GM19468 (cell line): ENCODE results near the gene PPP1R15B.

Experiments
- ATAC-seq: cut with Tn5 transposase; IDR thresholded peaks from one replicate; pipeline ENCODE4 v1.9.1; 2021; ENCODE audit warnings: mild to moderate bottlenecking, moderate library complexity, moderate number of reproducible peaks; ENCODE audit not compliant: unreplicated experiment; ENCODE audit errors: extremely low read depth

Gene PPP1R15B

DNA sequence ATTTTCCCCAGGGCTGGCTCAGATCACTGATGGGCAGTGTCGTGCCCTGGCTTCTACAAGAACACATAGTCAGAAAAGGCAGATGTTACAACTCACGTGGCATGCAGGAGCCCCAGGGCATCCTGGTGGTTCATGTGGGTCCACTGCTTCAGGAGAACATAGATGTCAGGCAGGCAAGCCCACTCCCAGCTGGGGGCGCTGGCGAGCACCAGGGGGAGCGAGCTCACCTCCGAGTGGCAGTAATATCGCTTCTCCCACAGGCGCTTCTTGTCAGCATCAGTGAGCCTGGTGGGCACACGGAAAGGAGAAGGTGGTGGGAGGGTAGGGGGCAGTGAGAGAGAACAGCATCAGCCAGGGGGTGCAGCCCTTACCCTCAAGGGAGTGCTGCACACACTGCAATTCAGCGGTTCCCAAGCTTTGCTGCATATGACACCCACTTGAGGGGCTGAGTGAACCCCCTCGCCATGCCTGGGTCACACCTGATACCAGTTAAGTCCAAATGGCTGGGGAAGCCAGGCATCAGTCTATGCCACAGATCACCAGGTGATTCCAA is 34.3 kb upstream of the PPP1R15B start:
- no peak for ATAC-seq

DNA sequence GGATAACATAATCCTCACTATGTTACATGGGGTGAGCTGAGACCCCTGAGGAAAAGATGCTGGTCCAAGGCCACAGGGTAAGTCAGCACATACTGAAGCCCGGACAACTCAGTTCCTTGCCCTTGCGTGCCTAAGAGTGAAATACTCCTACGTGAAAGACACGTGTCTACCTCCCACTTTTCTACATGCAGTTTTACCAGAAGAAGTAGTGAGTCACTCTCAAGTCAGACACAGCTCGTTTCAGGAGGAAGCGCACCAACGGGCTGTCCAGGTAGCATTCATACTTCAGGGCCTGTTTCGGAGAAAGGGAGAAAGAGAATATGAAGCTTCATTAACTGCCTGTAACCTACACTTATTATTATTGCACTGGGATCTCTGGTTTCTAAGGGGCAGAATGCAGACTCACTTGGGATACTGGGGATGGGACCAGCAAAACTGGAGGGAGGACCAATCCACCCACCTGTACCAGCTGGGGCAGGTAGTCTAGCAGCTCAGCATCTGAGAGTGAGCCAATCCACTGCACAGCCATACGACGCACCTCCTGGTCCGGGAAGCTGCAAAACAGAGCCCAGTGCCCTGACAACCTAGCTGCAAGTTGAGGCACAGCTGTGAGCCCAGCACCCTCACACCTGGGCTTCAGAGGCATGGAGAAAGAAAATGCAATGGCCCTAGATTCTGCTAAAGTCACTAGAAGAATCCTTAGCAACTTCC is 32.4 kb upstream of the PPP1R15B start:
- no peak for ATAC-seq

DNA sequence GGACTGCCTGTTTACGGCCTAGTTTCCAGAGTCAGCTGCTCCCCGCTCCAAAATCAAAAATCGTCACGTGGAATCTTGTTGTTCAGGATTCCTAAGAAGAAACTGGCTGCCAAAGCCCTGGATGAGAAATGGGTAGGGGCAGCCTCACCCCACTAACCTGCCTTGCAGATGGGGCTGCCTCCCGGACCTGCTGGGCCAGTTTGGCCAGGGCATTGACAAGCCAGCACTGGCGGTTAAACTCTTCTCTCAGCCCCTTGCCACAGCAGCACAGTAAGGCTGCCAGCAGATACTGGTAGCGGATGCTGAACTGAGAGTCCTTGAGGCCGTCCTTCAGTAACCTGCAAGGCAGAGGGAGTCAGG is 31.6 kb upstream of the PPP1R15B start:
- no peak for ATAC-seq

DNA sequence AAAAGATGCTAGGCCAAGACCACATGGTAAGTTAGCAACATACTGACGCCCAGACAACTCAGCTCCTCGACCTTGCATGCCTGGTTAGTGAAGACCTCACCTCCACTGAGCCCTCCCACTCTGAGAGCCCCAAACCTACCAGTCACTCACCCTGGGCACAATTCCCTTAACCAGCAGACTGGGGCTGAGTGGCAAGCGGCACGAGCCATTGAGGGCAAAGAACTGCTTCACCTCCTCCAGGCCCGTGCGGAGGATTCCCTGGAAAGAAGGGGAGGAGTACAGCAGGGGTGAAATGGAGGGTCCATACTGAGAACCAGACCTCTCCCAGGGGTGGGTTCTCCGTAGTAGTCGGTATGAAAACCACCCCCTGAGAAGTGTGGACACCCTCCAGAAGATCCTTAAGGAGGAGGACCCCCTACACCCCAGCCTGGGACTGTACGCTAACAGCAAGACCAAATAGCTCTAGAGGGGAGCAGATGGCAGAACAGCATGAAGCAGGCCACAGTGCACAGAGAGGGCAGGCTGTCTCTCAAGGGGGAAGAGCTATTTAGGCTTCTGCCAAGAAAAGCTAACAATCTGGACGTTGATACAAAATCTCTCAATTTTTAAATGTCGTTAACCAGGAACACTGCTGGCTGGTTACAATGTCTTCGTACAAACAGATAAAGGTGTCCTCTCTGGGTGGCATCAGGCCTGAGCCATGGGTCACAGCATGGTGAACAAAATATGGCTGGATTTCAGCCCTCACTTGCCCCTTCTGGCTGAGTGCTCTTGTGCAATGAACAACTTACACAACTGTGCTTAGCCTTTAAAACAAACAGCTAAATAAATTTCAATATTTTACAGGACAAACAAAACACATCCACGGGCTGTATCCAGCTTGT is 31.0 kb upstream of the PPP1R15B start:
- ATAC-seq: no peak

DNA sequence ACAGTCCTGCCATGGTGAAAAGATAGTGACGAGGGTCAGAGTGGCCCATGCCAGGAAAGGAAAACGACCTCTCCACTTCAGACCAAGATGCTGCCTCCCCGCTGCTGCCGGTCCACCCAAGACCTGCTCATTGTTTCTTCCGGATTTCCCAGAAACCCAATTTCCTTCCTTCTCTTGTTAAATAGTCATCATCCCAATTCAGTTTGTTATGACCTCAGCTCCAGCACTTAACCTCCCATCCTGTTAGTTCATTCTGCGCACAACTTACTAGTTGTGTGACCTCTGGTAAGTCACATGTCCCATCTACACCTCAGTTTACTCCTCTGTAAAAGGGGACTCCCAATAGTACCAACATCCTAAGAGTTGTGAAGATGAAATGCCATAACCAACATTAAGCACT is 29.9 kb upstream of the PPP1R15B start:
- ATAC-seq: no peak

DNA sequence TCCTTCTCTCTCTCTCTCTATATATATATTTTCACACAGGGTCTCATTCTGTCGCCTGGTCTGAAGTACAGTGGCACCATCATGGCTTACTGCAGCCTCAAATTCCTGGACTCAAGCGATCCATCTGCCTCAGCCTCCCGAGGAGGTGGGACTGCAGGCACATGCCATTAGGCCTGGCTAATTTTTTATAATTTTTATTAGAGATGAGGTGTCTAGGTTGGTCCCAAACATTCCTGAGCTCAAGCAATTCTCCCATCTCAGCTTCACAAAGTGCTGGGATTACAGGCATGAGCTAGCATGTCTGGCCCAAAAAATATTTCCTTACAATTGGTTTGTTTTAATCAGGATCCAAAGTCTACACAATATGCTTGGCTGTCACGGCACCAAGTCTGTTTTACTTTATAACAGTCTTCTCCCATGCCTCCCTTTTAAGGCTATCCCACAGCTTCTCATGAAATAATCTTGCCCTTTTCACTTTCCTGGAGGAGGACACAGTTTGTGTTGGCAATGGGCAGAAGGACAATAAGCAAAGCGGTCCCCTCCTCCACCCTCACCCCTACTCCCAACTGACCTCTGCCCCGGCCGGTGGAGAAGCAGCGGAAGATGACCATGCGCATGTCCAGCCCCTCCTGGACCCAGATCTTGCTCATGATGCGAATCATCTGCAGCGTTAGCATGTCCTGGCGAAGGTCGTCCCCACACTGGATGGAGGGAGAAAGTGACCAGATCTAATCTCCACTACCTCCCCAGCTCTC is 28.2 kb upstream of the PPP1R15B start:
- no peak for ATAC-seq

DNA sequence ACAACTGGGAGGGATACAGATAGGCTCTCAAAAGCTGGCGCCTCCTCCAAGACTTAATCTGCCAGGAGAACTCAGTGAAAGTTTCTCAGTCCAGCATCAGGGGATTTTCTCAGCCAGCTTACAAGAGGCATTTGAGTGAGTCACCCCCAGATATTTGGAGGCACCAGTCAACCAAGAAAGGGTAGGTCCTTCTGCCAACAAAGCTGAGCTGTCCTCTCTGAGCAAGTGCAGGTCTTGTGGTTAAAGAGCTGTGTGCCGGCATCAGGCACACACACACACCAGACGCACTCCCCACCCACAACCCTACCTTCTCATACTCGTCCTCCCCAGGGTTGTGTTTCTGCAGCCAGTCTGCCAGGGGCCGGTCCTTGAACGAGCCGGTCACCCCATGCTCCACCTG is 27.0 kb upstream of the PPP1R15B start:
- ATAC-seq: no peak

DNA sequence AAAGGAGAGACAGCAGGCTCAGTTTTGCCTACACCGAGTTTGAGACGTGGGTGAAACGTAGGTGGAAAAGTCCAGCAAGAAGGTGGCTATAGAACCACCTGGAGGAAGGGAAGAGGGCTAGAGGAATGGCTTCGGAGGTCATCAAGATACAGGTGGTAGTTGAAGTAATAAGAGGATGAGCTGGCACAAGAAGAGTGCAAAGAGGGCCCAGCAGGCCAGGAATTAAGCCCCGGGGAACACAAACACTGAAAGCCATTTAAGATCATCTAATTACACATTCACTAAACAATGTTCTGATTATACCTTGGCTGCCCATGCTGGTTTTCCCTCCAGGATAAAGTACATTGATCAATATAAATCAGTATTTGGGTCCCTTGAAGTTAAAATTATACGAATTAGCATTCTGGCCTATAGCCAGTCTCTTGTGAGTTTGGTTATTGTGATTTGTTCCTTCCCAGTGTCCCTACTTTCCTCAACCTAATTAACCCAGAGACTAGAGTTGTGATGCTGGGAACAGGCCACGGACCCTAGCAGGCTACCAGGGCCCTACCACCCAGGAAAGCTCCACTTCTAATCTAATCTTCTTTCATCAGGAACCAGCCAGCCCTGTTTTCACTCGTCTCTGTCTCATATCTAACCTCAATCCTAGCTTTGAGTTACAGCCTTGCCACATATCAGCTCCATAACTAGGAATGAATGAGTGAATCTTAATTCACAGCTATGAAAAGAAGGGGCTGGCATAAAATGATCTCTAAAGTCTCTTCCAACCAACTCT is 26.4 kb upstream of the PPP1R15B start:
- ATAC-seq: no peak

DNA sequence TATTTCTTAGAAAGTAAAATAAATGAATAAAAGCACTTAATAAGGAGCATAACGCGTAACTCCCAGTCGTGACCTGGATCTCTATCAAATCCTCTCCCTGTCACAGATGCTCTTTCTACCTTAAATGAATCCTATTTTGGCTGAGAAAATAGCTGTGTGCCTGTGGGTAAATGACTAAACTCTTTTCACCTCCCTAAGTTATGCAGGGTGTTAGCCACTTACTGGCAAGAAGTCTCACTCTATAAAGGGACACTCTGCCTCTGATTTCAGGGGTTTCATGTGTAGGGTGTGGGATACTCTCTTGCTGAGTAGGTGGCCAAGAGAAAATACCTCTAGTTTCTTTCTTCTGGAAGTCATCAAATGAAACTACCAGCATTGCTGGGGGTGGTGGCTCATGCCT is 24.3 kb upstream of the PPP1R15B start:
- no peak for ATAC-seq

DNA sequence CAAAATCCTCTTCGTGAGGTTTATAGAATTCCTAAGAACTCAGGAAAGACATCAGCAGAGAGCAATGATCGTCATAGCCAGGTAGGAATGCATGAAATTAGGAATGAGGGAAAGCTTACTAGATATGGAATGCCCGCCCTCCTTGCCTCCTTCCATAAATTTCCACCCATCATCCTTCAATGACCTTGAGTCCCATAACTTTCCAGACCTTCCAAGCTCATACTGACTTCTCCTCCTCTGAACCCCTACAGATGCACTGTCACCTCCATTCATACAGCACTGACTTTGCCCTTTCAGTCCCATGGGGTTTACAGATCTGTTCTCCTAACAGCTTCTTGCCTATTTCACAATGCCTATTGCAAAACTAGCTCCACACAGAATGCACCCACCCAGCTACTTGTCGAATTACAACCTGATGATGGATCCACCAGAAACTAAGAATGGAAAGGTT is 23.8 kb upstream of the PPP1R15B start:
- no peak for ATAC-seq

DNA sequence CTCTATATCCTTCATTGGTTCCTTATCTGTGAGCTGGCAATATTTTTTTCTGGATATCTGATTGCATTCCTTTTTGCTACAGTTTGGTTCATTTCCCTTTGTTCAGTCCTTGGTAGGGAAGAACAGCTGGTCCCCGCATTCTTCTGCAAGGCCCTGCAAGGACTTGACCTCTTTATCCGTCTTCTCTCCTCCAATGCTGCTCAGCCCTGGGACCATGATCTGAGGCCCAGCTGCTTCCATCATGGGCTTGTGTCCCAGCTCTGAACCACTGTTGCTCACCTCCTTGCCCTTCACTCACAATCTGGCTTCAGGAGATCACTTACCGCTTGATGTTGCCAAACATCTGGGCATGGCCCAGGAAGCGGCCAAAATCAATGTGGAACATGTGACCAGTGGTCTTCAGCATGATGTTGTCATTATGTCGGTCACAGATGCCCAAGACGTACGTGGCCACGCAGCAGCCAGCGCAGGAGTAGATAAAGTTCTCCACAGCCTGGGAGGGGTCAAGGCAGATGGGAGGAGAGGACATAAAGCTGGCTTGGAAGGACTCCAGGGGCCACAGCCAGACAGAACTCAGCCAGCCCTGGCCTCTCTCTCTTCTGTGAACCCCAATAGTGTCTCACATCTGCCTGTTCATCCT is 22.6 kb upstream of the PPP1R15B start:
- no peak for ATAC-seq

DNA sequence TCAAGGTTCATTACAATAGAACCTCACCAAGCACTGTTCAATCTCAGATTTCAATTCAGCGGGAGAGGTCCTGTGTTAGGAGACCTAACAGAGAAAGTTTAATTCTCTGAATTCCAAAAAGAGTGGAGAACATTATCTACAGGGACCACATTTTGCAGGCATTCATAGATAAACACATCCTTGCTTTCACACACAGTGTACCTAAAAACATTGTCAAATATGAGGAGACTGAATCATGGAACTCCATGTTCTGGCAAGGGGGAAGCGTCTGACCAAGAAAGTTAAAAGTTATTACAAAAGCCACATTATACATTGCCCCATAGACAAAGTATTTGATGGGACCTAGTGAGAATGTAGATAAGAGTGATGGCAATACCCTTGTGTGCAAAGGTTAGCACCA is 21.1 kb upstream of the PPP1R15B start:
- ATAC-seq: no peak

DNA sequence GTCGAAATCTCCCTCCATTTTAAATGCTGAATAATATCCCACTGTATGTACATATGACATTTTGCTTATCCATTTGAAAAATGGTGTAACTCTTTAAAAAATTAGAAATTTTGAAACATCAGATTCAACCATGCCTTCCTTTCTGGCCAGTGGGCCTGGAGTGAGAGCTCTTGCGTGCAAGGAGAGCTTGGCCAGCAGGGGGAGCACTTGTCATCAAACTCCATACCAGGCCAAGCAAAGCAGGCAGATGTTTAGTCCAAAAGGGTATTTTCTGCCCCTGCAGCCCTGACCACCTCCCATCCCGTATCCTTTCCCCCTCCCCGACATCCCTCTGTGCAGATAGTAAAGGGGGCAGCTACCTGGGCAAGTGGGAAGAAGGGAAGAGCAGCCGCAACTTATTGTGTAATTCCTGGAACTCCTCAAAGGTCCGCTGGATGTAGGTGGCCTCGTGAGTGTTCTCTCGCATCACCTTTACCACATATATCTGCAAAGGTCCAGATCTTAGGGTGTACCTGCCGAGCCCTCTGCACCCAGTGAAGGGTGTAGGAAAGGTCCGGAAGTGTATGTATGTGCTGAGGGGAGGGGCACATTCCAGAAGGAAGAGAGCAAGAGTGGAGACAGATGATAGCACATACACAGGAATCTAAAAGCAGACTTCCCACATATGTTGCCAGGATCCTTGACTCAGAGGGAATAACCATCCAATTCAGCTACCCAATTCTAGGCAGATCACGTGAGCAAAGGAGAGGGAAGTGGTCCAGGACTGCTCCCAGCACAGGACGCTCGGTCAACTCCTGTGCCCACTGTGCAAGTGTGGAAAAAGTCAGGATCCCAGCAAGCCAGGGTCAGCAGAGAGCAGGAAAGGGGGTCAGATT is 19.9 kb upstream of the PPP1R15B start:
- no peak for ATAC-seq

DNA sequence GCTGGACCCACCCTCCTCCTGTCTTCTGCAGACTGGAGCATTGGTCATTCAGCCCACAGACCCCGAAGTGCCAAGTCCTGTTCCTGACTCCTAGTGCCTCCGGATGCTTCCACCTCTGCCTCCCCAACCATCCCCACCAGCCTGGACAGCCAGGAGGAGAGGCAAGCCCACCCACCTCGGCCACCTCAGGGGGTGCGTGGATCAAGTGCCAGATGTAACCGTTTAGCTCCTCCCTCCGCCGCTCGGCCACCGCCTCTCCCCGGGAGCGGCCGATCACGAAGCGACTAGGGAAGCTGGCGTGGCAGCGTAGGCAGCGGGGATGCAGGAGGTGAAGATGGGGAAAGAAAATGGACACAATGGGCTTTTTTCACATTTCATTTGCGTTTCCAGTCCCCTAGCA is 18.1 kb upstream of the PPP1R15B start:
- ATAC-seq: no peak

DNA sequence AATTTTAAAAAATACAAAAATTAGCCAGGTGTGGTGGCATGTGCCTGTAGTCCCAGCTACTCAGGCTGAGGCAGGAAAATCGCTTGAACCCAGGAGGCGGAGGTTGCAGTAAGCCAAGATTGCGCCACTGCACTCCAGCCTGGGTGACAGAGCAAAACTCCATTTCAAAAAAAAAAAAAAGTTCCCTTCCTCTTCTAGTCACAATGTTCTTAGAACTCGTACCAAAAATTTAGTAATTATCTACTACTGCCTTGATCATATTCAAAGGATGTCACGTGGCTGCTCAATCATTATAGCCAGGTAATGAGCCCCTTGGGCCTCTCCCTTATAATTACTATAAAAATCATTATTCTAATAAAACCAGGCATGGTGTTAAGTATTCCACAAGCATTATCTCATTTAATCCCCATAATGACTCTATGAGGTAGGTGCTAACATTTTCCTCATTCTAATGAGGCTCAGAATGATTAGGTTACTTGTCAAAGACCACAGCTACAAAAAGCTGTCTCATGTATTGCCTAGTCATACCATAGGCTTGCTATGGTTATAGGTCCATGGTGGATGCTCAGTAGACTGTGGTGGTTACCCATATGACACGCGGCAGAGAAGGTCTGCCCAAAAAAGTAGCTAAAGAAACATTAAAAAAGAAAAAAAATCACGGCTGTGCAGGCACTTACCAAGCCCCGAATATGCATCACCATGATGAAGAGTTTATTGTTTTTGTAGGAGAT is 15.5 kb upstream of the PPP1R15B start:
- no peak for ATAC-seq

DNA sequence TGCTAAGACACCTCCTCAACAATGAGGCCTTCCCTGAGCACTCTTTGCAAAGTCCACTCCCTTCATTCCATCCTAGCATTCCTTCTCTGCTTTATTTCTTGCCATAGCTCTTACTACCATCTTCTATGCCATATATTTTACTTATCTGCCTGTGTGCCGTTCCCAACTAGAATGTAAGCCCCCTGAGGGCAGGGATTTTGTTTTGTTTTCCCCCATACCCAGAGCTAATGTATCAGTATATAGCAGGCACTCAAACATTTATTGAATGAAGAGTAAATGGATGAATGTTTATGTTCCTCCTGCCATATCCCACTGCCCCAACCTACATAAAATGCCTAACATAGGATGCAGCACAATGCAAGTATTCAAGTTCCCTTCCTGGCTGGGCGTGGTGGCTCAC is 14.9 kb upstream of the PPP1R15B start:
- ATAC-seq: no peak

DNA sequence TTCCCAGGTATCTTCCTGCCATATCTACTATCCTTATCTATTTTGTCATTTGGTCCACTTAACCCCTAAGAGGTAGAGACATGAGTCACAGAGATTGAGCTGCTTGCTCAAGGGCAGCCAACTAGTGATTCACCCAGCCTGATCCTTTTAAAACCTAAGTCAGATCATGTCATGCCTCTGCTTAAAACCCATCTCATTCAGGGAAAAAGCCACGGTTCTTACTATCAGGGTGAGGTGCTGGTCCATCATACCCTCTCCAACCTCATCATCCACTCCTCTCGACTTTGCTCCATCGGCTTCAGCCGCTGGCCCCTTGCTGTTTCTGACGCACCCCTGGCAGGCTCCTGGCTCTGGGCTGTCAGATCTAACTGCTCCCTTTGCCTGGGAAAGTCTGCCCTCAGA is 14.4 kb upstream of the PPP1R15B start:
- ATAC-seq: no peak

DNA sequence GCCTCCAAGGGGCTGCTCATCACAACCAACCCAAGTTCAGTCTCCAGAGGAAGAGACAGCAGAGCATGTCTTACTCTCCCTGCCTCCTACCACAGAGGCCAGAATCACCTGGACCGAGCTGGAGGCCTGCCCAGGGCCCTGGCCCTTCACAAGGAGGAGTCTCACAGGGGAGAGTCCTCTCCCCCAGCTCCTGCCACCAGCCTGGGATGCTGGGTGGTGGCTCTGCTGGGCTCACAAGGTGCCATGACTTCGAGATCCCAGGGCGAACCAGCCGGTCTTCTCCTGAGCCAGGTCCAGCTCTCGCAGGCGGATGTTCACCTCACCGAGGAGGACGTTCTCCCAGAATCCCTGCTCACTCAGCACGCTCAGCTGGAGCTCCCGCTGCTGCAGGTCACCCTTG is 13.0 kb upstream of the PPP1R15B start:
- ATAC-seq: no peak
